HEK293 (cell line): ENCODE results near the gene MCEE.
A peak's percentile ranks its signal among the peaks of the same experiment; 100 is the strongest.
"Not testable (repeated sequence)": the region's sequence is repeated elsewhere in the genome, so short reads cannot be mapped to it uniquely, and the experiment has no call there.

Experiments
- CTCF ChIA-PET: fragments of 350-600 bp; formaldehyde crosslinking; extraction: SDS; loops from one replicate; lab custom pipeline; 2021; ENCODE audit warnings: antibody characterized with exemption; lab: Yijun Ruan, JAX
- POLR2A ChIA-PET: fragments of 300-600 bp; formaldehyde crosslinking; extraction: SDS; loops from one replicate; lab custom pipeline; 2020; ENCODE audit warnings: antibody characterized with exemption, inconsistent platforms; lab: Yijun Ruan, JAX
- H3K27ac ChIP-seq: fragments of 200-500 bp; sonication (Bioruptor generic); 2 replicates; pipeline ENCODE4 v1.5.1; 2014; ENCODE audit warnings: low read depth, low read length, control low read depth, inconsistent platforms; ENCODE audit errors: extremely low read depth
- H3K36me3 ChIP-seq, 2 experiments: fragments of 200-500 bp in 1 of 2; sonication (Bioruptor generic) in 1 of 2; 1 replicate in 1 of 2; 2 replicates in 1 of 2; pipeline ENCODE4 v1.5.1; 2014 to 2017; ENCODE audit warnings: inconsistent platforms in 2 of 2, low read length in 2 of 2; ENCODE audit not compliant: control insufficient read depth in 2 of 2, insufficient read depth in 1 of 2
- H3K4me1 ChIP-seq: fragments of 200-500 bp; sonication (Bioruptor generic); 2 replicates; pipeline ENCODE4 v1.5.1; 2014; ENCODE audit warnings: mild to moderate bottlenecking, low read length, inconsistent platforms; ENCODE audit not compliant: control insufficient read depth, insufficient read depth
- H3K4me3 ChIP-seq: 2 replicates; pipeline ENCODE4 v1.5.1; 2011; ENCODE audit warnings: low read depth, mild to moderate bottlenecking, control low read depth, low read length, moderate library complexity
- H3K9me3 ChIP-seq: fragments of 200-500 bp; sonication (Bioruptor generic); 2 replicates; pipeline ENCODE4 v1.5.1; 2014; ENCODE audit warnings: low read depth, low read length, inconsistent platforms; ENCODE audit not compliant: control insufficient read depth, insufficient read depth
- FEZF1 ChIP-seq: fragments of 450-650 bp; formaldehyde crosslinking; IDR thresholded peaks from 2 replicates; pipeline ENCODE4 v1.5.1; 2016; ENCODE audit warnings: missing biosample characterization, missing genetic modification characterization
- GLI2 ChIP-seq: fragments of 450-650 bp; formaldehyde crosslinking; IDR thresholded peaks from 2 replicates; pipeline ENCODE4; 2017; ENCODE audit warnings: missing biosample characterization, missing genetic modification characterization, low read depth, borderline replicate concordance
- GLIS1 ChIP-seq: fragments of 450-650 bp; formaldehyde crosslinking; IDR thresholded peaks from 2 replicates; pipeline ENCODE4 v1.5.1; 2016; ENCODE audit warnings: missing biosample characterization, missing genetic modification characterization
- PRDM10 ChIP-seq: fragments of 450-650 bp; formaldehyde crosslinking; IDR thresholded peaks from 2 replicates; pipeline ENCODE4 v1.5.1; 2016; ENCODE audit warnings: missing biosample characterization, missing genetic modification characterization
- SCRT2 ChIP-seq: fragments of 450-650 bp; formaldehyde crosslinking; IDR thresholded peaks from 2 replicates; pipeline ENCODE4 v1.5.1; 2016; ENCODE audit warnings: missing biosample characterization, missing genetic modification characterization
- ZFP3 ChIP-seq: fragments of 450-650 bp; formaldehyde crosslinking; IDR thresholded peaks from 2 replicates; pipeline ENCODE4 v1.5.1; 2016; ENCODE audit warnings: low read depth, missing biosample characterization, missing genetic modification characterization
- ZNF133 ChIP-seq: fragments of 450-650 bp; formaldehyde crosslinking; IDR thresholded peaks from 2 replicates; pipeline ENCODE4 v1.5.1; 2016; ENCODE audit warnings: missing biosample characterization, missing genetic modification characterization
- ZNF157 ChIP-seq: fragments of 450-650 bp; formaldehyde crosslinking; IDR thresholded peaks from 2 replicates; pipeline ENCODE4 v1.5.1; 2016; ENCODE audit warnings: missing biosample characterization, missing genetic modification characterization
- ZNF174 ChIP-seq: fragments of 450-650 bp; formaldehyde crosslinking; IDR thresholded peaks from 2 replicates; pipeline ENCODE4 v1.5.0; 2017; ENCODE audit warnings: missing biosample characterization, mild to moderate bottlenecking, missing genetic modification characterization
- ZNF26 ChIP-seq: fragments of 450-650 bp; formaldehyde crosslinking; IDR thresholded peaks from 2 replicates; pipeline ENCODE4 v1.5.1; 2016; ENCODE audit warnings: missing biosample characterization, missing genetic modification characterization
- ZNF280D ChIP-seq: fragments of 450-650 bp; formaldehyde crosslinking; IDR thresholded peaks from 2 replicates; pipeline ENCODE4 v1.5.1; 2016; ENCODE audit warnings: missing biosample characterization, missing genetic modification characterization
- ZNF324 ChIP-seq: fragments of 450-650 bp; formaldehyde crosslinking; IDR thresholded peaks from 2 replicates; pipeline ENCODE4 v1.5.1; 2016; ENCODE audit warnings: missing biosample characterization, missing genetic modification characterization
- ZNF394 ChIP-seq: fragments of 450-650 bp; formaldehyde crosslinking; IDR thresholded peaks from 2 replicates; pipeline ENCODE4 v1.5.1; 2016; ENCODE audit warnings: missing biosample characterization, missing genetic modification characterization, mild to moderate bottlenecking, moderate library complexity, borderline replicate concordance
- ZNF426 ChIP-seq: fragments of 450-650 bp; formaldehyde crosslinking; IDR thresholded peaks from 2 replicates; pipeline ENCODE4 v1.5.1; 2017; ENCODE audit warnings: missing biosample characterization, missing genetic modification characterization, mild to moderate bottlenecking, inconsistent platforms, moderate library complexity
- ZNF48 ChIP-seq: fragments of 450-650 bp; formaldehyde crosslinking; IDR thresholded peaks from 2 replicates; pipeline ENCODE4 v1.5.1; 2016; ENCODE audit warnings: missing biosample characterization, missing genetic modification characterization
- ZNF530 ChIP-seq: fragments of 450-650 bp; formaldehyde crosslinking; IDR thresholded peaks from 2 replicates; pipeline ENCODE4 v1.5.1; 2016; ENCODE audit warnings: low read depth, missing biosample characterization, missing genetic modification characterization
- ZNF600 ChIP-seq: fragments of 450-650 bp; formaldehyde crosslinking; IDR thresholded peaks from 2 replicates; pipeline ENCODE4 v1.5.1; 2016; ENCODE audit warnings: missing biosample characterization, missing genetic modification characterization
- ZNF610 ChIP-seq: fragments of 450-650 bp; formaldehyde crosslinking; IDR thresholded peaks from 2 replicates; pipeline ENCODE4 v1.5.1; 2016; ENCODE audit warnings: missing biosample characterization, missing genetic modification characterization, borderline replicate concordance
- ZNF621 ChIP-seq: fragments of 450-650 bp; formaldehyde crosslinking; IDR thresholded peaks from 2 replicates; pipeline ENCODE4 v1.5.1; 2017; ENCODE audit warnings: missing biosample characterization, missing genetic modification characterization
- ZNF664 ChIP-seq: fragments of 450-650 bp; formaldehyde crosslinking; IDR thresholded peaks from 2 replicates; pipeline ENCODE4 v1.5.1; 2016; ENCODE audit warnings: missing biosample characterization, missing genetic modification characterization
- ZNF837 ChIP-seq: fragments of 450-650 bp; formaldehyde crosslinking; IDR thresholded peaks from 2 replicates; pipeline ENCODE4 v1.5.1; 2016; ENCODE audit warnings: missing biosample characterization, missing genetic modification characterization

Gene MCEE

GRCh38 chr2:71108091-71108490 is 21.9 kb downstream of the MCEE start:
- ChIA-PET CTCF (no interaction called here), POLR2A (no interaction called here)
- Histone ChIP-seq H3K9me3 (no peaks in the 10 kb centered on the region), H3K4me1 (no peaks in the 10 kb centered on the region), H3K4me3 (no peak overlapping the region), H3K36me3 (peaks cover 4 to 14% of the 10 kb centered on the region in 2 experiments; a peak in 2 of 3 replicates), H3K27ac (no peak overlapping the region)
- TF ChIP-seq ZNF530 (tag by site-specific recombination) (no peak), ZNF600 (tag by site-specific recombination) (no peak), PRDM10 (tag by site-specific recombination) (peak; percentile 65), ZNF394 (tag by site-specific recombination) (no peak), ZNF664 (no peak)
- TF ChIP-seq, all 188 proteins: peak for 1

- H3K27ac ChIP-seq, POLR2A ChIA-PET, H3K4me3 ChIP-seq, H3K4me1 ChIP-seq, CTCF ChIA-PET, H3K9me3 ChIP-seq: not testable (repeated sequence)
- peaks cover 4 to 14% of the 10 kb centered on the region in 2 experiments; a peak in 2 of 3 replicates for H3K36me3 ChIP-seq
Measured at GRCh38 chr2:71106463-71106862, 23.6 kb downstream of the MCEE start.

GRCh38 chr2:71103809-71104208 is 26.2 kb downstream of the MCEE start:
- POLR2A ChIA-PET, result no interaction called here
- no peak overlapping the region for H3K4me3 ChIP-seq
- H3K36me3 ChIP-seq, result peaks cover 0 to 4% of the 10 kb centered on the region in 2 experiments; a peak in 2 of 3 replicates
- no peak overlapping the region for H3K27ac ChIP-seq
- TF ChIP-seq ZNF174 (tag by site-specific recombination) (no peak), ZNF48 (no peak), ZNF324 (tag by site-specific recombination) (no peak), ZNF157 (tag by site-specific recombination) (no peak), ZNF426 (tag by site-specific recombination) (no peak), GLI2 (tag by site-specific recombination) (no peak)
- CTCF ChIA-PET, result no interaction called here
- no peaks in the 10 kb centered on the region for H3K4me1 ChIP-seq
- no peaks in the 10 kb centered on the region for H3K9me3 ChIP-seq

- ChIA-PET POLR2A (no interaction called here), CTCF (no interaction called here)
- no peak overlapping the region for H3K27ac ChIP-seq
- H3K36me3 ChIP-seq, result no peaks in the 10 kb centered on the region
- no peak overlapping the region for H3K4me3 ChIP-seq
- no peaks in the 10 kb centered on the region for H3K4me1 ChIP-seq
- H3K9me3 ChIP-seq, result no peaks in the 10 kb centered on the region
- TF ChIP-seq ZNF621 (tag by site-specific recombination) (no peak), ZNF133 (tag by site-specific recombination) (no peak), ZNF837 (no peak), FEZF1 (tag by site-specific recombination) (no peak), ZNF610 (tag by site-specific recombination) (no peak), ZNF26 (tag by site-specific recombination) (no peak), SCRT2 (tag by site-specific recombination) (no peak), GLIS1 (tag by site-specific recombination) (no peak), ZFP3 (tag by site-specific recombination) (no peak), ZNF280D (tag by site-specific recombination) (no peak)
Measured at GRCh38 chr2:71102981-71103681, 26.9 kb downstream of the MCEE start.
